HG03442 (cell line): ENCODE data around the gene IL23A.

Experiments
- ATAC-seq: cut with Tn5 transposase; IDR thresholded peaks from one replicate; pipeline ENCODE4 v1.9.1; 2021; ENCODE audit warnings: mild to moderate bottlenecking, moderate library complexity; ENCODE audit not compliant: unreplicated experiment

IL23A gene

GRCh38 chr12:56359851-56360767 lies 21.4 kb downstream of the IL23A start, which contains the start of gene STAT2:
STAT2 (minus strand) TSS chr12:56360107; CDS start chr12:56356571, 3,536 bp downstream.
- ATAC-seq: peak; percentile 95

GRCh38 chr12:56361487-56362129 lies 22.9 kb downstream of the IL23A start:
- no peak for ATAC-seq

- no peak for ATAC-seq
These were observed 23.7 kb downstream of the IL23A start, which contains the start of gene APOF for GRCh38 chr12:56362130-56363059. APOF (minus strand) TSS chr12:56362857; CDS start chr12:56362745, 112 bp downstream.

- ATAC-seq: no peak
These were observed 28.3 kb downstream of the IL23A start for GRCh38 chr12:56366948-56367347.

GRCh38 chr12:56373515-56373914 lies 34.8 kb downstream of the IL23A start:
- no peak for ATAC-seq

DNA sequence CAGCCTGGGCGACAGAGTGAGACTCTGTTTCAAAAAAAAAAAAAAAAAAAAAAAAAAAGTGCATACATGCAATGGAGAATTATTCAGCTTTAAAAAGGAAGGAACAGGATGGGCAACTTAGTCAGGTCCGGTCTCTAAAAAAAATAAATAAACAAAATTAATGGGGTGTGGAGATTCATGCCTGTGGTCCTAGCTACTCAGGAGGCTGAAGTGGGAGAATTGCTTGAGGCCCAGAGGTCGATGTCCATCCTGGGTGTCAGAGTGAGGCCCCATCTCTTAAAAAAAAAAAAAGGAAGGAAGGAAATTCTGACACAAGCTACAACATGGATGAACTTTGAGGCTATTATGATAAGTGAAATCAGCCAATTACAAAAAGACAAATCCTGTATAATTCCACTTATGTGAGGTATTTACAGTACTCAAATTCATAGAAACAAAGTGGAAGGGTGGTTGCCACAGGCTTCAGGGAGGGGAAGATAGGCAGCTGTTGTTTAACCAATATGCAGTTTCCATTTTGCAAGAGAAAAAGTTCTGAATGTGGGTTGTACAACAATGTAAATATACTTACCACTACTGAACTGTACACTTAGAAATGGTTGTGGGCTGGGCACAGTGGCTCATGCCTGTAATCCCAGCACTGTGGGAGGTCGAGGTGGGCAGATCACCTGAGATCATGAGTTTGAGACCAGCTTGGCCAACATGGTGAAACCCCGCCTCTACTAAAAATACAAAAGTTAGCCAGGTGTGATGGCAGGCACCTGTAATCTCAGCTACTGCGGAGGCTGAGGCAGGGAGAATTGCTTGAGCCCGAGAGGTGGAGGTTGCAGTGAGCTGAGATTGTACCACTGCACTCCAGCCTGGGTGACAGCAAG lies 36.3 kb downstream of the IL23A start:
- ATAC-seq: peak; percentile 19

- ATAC-seq: peak; percentile 55
These were observed 37.1 kb downstream of the IL23A start for GRCh38 chr12:56375598-56376434.

DNA sequence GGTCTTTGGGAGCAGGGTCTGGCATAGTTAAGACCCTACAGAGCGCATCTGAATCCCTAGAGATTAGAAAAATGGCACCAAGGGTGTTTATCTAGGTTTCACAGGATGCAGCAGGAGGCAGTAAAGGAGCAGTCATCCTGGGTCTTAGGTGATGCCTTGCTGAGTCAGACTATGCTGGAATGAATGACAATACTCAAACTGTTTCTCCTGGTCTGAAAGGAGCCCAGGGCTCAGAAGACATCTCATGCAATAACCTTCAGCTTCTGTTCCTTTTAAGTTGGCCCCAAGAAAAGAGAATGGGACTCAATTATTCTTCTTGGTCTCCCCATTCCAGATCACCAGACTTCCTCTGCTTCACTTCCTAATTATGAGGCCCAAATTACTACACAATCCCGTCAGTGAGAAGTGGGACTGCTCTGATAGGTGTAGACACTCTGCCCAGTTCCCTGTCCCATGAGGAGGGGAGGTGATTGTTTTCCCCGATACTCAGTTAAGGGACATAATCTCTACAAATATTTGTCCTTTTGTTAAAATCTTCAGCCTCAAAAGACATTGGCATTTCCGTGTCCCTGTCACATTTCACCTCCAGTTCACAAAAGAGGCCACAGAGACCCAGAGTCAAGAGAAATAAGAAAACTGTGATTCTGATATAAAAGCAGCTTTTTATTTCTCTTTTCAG lies 38.8 kb downstream of the IL23A start:
- no peak for ATAC-seq

- no peak for ATAC-seq
These were observed 39.3 kb downstream of the IL23A start for GRCh38 chr12:56377989-56378316.

GRCh38 chr12:56382611-56383010 lies 43.9 kb downstream of the IL23A start:
- ATAC-seq: no peak

DNA sequence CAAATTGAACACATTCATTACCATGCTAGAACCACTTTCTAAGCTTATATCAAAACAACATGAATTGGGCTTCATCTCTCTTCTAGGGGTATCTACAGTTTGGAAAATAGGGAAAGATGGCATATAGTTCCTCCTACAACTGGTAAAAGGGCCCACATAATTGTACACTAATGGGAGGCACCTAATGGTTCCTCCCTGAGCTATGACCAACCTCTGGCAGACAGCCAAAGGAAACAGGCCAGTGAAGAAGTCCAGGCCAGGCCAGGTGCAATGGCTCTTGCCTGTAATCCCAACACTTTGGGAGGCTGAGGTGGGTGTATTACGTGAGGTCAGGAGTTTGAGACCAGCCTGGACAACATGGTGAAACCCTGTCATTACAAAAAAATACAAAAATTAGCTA lies 47.2 kb downstream of the IL23A start:
- ATAC-seq: no peak

- no peak for ATAC-seq
These were observed 48.6 kb downstream of the IL23A start for GRCh38 chr12:56387152-56387736.

GRCh38 chr12:56389412-56389811 lies 50.7 kb downstream of the IL23A start:
- no peak for ATAC-seq
